Astrocyte of the cerebellum (primary cell): ENCODE results near the gene USP44.
A peak's percentile ranks its signal among the peaks of the same experiment; 100 is the strongest.

ENCODE experiments used
- DNase-seq: peaks from one replicate; pipeline ENCODE4 v3.0.0-alpha.2; 2011; ENCODE audit warnings: low read depth
- H3K4me3 ChIP-seq: 2 replicates; pipeline ENCODE4 v1.5.1; 2011; ENCODE audit warnings: mild to moderate bottlenecking, low read depth, low read length, moderate library complexity
- in situ Hi-C: cut with HindIII; loops from 2 replicates; pipeline ENCODE4 v1.10.0; 2017; ENCODE audit warnings: low sequenced_read_pairs
- TF ChIP-seq, protein P1 (sequence below): IDR thresholded peaks from 2 replicates; pipeline ENCODE4 v1.5.1; 2012; ENCODE audit warnings: low read length, low read depth, moderate library complexity, mild to moderate bottlenecking; ENCODE audit errors: missing control alignments

USP44 gene

DNA sequence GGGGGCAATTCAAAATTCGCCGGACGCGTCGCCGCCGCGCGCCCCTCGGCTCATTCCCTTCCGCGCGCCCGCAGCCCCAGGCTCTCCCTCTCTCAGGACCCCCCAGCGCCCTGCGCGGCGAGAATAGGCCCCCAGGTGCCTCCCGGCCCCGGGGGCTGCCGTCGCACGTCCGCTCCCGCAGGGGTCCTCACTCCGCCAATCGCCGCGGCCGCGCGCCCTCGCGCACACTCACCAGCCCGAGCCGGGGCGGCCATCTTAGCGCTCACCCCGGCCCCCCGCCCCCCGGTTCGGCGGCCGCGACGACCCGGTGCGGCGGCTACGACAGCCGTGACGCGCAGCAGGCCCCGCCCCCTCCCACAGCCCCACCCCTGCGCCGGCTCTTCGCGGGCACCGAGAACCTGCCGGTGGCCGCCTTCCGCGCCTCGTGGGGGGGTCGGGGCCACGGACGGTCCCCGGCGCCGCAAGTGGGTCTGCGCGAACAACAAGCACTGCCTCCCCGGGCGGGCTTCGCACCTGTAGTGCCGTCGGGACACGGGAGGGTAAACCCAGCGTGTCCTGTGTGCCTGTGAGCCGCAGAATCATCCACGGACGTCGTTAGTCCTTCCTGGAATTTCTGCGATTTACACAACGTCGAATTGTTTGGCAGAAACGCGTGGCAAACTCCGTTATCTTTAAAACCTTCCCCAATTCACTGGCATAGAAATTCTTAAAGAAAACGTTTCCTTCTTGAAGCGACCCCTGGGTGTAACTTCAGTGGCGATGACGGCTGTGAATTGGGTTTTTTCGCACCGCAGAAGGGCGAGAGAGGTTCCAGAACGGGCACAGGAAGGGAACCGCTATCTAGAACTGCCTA lies 2.5 kb downstream of the USP44 start:
- TF ChIP-seq, protein P1, sequence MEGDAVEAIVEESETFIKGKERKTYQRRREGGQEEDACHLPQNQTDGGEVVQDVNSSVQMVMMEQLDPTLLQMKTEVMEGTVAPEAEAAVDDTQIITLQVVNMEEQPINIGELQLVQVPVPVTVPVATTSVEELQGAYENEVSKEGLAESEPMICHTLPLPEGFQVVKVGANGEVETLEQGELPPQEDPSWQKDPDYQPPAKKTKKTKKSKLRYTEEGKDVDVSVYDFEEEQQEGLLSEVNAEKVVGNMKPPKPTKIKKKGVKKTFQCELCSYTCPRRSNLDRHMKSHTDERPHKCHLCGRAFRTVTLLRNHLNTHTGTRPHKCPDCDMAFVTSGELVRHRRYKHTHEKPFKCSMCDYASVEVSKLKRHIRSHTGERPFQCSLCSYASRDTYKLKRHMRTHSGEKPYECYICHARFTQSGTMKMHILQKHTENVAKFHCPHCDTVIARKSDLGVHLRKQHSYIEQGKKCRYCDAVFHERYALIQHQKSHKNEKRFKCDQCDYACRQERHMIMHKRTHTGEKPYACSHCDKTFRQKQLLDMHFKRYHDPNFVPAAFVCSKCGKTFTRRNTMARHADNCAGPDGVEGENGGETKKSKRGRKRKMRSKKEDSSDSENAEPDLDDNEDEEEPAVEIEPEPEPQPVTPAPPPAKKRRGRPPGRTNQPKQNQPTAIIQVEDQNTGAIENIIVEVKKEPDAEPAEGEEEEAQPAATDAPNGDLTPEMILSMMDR, result no peak
- H3K4me3 ChIP-seq, result peak overlapping the region; percentile 67

DNA sequence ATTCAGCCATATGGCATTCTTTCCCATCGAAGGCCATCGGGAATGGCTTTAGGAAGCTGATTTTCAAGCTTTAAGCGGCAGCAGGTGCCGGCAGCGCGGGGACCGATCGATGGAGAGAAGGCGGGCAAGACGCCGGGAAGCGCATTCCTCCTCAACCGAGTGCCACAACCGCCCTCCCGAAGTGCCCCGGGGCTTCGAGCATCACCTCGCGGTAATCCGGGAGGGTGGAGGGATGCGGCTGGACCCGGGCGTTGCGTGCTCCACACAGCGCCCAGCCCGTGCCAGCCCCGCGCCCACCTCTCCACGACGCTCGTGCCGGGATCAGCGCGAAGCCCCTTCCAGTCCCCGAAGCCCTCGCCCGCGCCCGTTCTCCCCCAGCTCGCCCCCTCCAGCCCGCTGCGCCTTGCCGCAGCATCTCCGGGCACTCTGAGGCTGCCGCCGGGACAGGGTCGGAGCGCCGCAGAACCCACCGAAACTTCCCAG lies 3.2 kb downstream of the USP44 start:
- no peak for DNase-seq
- TF ChIP-seq, protein P1, result no peak
- H3K4me3 ChIP-seq, result peak overlapping the region; percentile 67
- in situ Hi-C loops, result loop anchor here (25.0 kb wide), 1 partner anchor 436 kb away; no protein-coding TSS in a partner anchor

More for the DNA sequence above, 2.5 kb downstream of the USP44 start:
- in situ Hi-C loops, result loop anchor here (25.0 kb wide), 1 partner anchor 436 kb away; no protein-coding TSS in a partner anchor
- DNase-seq, result no peak

DNA sequence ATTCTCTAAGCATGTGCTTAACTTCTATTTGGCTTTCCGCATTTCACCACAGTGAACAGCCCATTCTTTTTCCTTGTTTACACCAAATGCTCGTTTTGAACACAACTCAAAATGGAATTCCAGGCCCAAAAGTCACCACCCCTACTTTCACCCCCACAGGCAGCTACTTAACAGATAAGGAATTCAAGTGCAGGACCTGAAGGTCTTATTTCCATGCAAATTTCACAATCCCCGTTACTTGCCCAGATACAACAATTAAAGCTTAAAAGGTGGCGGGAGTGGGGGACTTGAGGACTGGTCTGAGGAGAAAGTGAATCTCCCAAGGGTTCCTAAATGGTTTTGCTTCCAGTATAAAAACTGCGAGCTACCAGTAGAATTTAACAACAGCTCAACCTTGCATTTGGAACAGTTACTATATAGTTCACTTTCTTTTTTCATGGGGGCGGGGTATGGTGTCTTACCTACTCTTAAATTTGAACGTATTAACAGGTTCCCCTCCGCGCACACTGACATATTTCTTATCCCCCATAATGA lies 3.7 kb downstream of the USP44 start:
- TF ChIP-seq, protein P1, result no peak
- no peak for DNase-seq
- in situ Hi-C loops, result loop anchor here (25.0 kb wide), 1 partner anchor 435 kb away; no protein-coding TSS in a partner anchor
- H3K4me3 ChIP-seq, result peak overlapping the region; percentile 67

DNA sequence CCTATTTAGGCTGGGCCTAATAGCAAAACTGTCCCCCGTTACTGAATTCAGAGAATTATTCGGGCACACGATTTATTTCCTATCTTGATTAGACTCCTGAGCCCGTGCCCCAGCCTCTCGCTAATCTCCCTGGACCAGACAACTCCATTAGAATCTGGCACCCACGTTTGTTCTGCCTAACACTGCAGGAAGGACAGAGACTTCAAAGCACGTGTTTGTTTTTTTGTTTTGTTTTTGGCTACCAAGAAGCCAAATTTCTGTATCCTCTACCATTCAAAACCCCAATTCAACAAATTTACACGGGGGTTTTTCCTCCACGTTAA lies 4.8 kb downstream of the USP44 start:
- in situ Hi-C loops, result loop anchor here (25.0 kb wide), 1 partner anchor 434 kb away; no protein-coding TSS in a partner anchor
- no peak overlapping the region for H3K4me3 ChIP-seq
- TF ChIP-seq, protein P1, result no peak
- DNase-seq, result no peak

DNA sequence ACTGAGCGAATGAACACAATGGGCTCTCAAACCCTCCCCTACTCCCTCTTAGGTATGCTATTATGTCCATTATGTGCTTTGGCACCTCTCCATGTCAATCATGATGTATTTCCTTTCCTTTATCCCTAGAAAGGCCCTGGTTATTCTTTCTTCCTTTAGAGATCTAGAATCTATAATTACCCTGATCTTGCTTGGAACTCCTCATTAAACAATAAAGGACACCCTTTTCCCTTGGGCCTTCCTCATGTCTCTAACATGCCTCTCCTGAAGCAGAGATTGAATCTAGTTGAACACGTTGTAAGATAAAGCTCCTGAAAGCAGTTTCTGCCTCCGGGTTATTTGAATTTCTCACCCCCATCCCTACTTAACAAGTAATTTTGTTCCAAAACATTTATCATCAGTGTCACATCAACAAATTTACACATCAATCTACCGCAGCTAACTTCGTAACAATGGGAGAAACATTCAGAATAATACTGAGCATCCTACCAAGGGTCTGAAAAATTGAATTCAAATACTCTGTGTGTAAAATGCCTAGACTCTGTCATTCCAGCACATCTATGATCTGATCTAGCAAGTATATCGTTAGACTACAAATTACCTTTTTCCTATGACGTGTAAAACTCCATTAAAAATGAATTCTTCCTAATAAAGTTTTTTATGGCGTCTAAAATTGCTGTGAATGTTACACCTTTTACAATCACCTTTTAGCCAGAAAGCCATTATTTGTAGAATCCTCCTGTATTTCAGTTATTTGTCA lies 5.4 kb downstream of the USP44 start:
- TF ChIP-seq, protein P1, result no peak
- in situ Hi-C loops, result loop anchor here (25.0 kb wide), 1 partner anchor 434 kb away; no protein-coding TSS in a partner anchor
- H3K4me3 ChIP-seq, result no peak overlapping the region
- DNase-seq, result no peak

DNA sequence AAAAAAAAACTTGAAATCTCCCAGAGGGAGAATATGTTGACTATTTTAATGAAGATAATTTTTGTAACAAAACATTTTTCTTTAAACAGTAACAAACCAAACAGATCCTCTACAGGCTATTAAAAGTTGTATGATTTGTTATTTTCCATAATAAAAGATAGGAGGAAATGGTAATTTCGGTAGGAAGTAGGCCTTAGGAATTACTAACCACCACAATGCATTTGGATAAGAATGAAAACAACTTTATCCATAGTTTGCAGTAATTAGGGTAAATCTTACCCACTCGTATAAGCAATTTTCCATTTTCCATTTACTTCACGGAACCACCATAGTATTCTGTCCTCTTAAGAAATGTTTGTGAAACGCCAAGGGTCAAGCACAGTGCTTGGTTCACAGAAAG lies 6.0 kb downstream of the USP44 start:
- no peak for DNase-seq
- in situ Hi-C loops, result loop anchor here (25.0 kb wide), 1 partner anchor 433 kb away; no protein-coding TSS in a partner anchor
- TF ChIP-seq, protein P1, result no peak
- H3K4me3 ChIP-seq, result no peak overlapping the region
